NT2/D1 (cell line): Measurements from ENCODE around the gene HHATL.

Source experiments
- SUZ12 ChIP-seq: IDR thresholded peaks from 2 replicates; pipeline ENCODE4 v1.6.1; 2011; ENCODE audit not compliant: insufficient read length, insufficient read depth; ENCODE audit errors: extremely low read depth
- YY1 ChIP-seq: IDR thresholded peaks from 2 replicates; pipeline ENCODE4 v1.6.1; 2011; ENCODE audit not compliant: insufficient read length, insufficient read depth
- ZNF274 ChIP-seq: IDR thresholded peaks from 2 replicates; pipeline ENCODE4 v1.6.1; 2011; ENCODE audit warnings: mild to moderate bottlenecking, low read depth, low read length

DNA sequence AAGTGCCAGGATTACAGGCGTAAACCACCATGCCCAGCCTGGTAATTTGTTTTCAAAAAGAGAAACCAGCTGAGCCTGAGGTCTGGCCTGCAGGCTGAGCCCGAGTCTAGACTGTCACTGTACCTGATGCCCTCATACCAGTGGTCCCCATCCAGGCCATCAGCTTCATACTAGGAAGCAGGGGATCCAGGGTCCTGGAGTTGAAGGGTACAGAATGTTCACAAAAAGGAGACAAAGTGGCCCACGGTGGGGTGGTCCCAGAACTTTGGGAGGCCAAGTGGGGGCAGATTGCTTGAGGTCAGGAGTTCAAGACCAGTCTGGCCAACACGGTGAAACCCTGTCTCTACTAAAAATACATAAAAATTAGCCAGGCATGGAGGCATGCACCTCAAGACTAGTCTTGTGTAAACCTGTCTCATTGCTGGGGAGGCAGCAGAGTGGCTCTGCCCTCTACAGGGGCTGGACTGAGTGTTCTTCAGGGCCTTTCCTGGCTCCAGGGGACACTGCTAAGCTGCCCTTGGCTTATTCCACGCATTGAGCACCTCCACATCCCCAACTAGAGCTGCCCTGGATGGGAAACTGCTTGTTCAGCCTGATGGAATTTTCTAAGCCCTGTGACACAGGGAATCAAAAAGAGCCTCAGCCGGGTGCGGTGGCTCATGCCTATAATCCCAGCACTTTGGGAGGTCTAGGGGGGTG, 7.9 kb upstream of the HHATL start:
- TF ChIP-seq YY1: no peak
- TF ChIP-seq ZNF274: no peak
- TF ChIP-seq SUZ12: no peak
